Ascending aorta (tissue), 2 donors: ENCODE results near the gene MEF2A. TPM values are rescaled to one million over a fixed set of nuclear protein-coding genes. Genes with fewer than 3 reads are reported as not detected.
"Not testable (repeated sequence)": the region's sequence is repeated elsewhere in the genome, so short reads cannot be mapped to it uniquely, and the experiment has no call there.

Experiments used
- DNase-seq, 2 donors: peaks; one replicate each; pipeline ENCODE4 v3.0.0-alpha.2; 2019; ENCODE audit warnings: low spot score in 2 of 2
- H3K27ac ChIP-seq, 2 donors: fragments of 200-600 bp; sonication (generic); one replicate each; pipeline ENCODE4 v1.5.1; 2016 to 2017; ENCODE audit warnings: mild to moderate bottlenecking in 1 of 2
- H3K27me3 ChIP-seq: fragments of 200-600 bp; sonication (generic); one replicate; pipeline ENCODE4 v1.5.1; 2017
- H3K36me3 ChIP-seq, 2 donors: fragments of 200-600 bp; sonication (generic); one replicate each; pipeline ENCODE4 v1.5.1; 2016
- H3K4me1 ChIP-seq, 2 donors: fragments of 200-600 bp; sonication (generic); one replicate each; pipeline ENCODE4 v1.5.1; 2016 to 2017; ENCODE audit warnings: mild to moderate bottlenecking in 1 of 2
- H3K4me3 ChIP-seq, 2 donors: fragments of 200-600 bp; sonication (generic); one replicate each; pipeline ENCODE4 v1.5.1; 2016 to 2017; ENCODE audit warnings: mild to moderate bottlenecking in 1 of 2
- H3K9me3 ChIP-seq, 2 donors: fragments of 200-600 bp; sonication (generic); one replicate each; pipeline ENCODE4 v1.5.1; 2016
- CTCF ChIP-seq, 3 experiments: fragments of 200-600 bp in 2 of 3; fragments of 450-650 bp in 1 of 3; sonication (generic) in 2 of 3; IDR thresholded peaks; one replicate each; pipeline ENCODE4 v1.5.1; 2016 to 2019; ENCODE audit warnings: antibody characterized with exemption in 3 of 3, mild to moderate bottlenecking in 1 of 3, moderate library complexity in 1 of 3
- intact Hi-C: fragments of 100-400 bp; cut with DNase I; formaldehyde crosslinking; loops from one replicate; pipeline ENCODE4 v1.15.1; 2023
- total RNA-seq: library from RNA; depleted of rRNA; stranded (reverse); fragments of >200 nt; gene quantifications from one replicate; pipeline ENCODE4 v1.1.0, GENCODE V29; 2016

The MEF2A gene
- total RNA-seq: 99.4 TPM

- TF ChIP-seq CTCF (IDR thresholded peaks at IDR 0.05): no peak
- H3K4me1 ChIP-seq: peaks cover 2 to 26% of the 10 kb centered on the region in 2 donors
- intact Hi-C loops: loop anchor here (1.0 to 5.0 kb wide), 8 partner anchors 29 to 278 kb away; no protein-coding TSS in a partner anchor
These were observed at the start of gene MEF2A for GRCh38 chr15:99565299-99566156. Gene MEF2A, plus strand, starts transcription at chr15:99565984. Its CDS starts 67,136 bp downstream, at chr15:99633120.

GRCh38 chr15:99518191-99518590 lies 47.6 kb upstream of the MEF2A start:
- no peaks in the 10 kb centered on the region for H3K4me1 ChIP-seq
- no peak for DNase-seq
- H3K36me3 ChIP-seq: no peaks in the 10 kb centered on the region
- H3K4me3 ChIP-seq: no peak overlapping the region
- TF ChIP-seq CTCF (IDR thresholded peaks at IDR 0.05): no peak
- H3K27ac ChIP-seq: no peak overlapping the region
- H3K27me3 ChIP-seq: no peaks in the 10 kb centered on the region
- H3K9me3 ChIP-seq: no peaks in the 10 kb centered on the region
- intact Hi-C loops: no loop called here

More at GRCh38 chr15:99565299-99566156, at the start of gene MEF2A:
- peak; percentile 80 to 95 for DNase-seq
- no peaks in the 10 kb centered on the region for H3K9me3 ChIP-seq
- H3K4me3 ChIP-seq: peak within 1 kb of the TSS; percentile 82 to 94
- H3K27me3 ChIP-seq: no peaks in the 10 kb centered on the region
- H3K27ac ChIP-seq: peak within 1 kb of the TSS; percentile 98 to 100
- no peaks in the 10 kb centered on the region for H3K36me3 ChIP-seq

GRCh38 chr15:99519366-99519765 lies 46.4 kb upstream of the MEF2A start:
- intact Hi-C loops, H3K4me3 ChIP-seq, DNase-seq, H3K9me3 ChIP-seq, H3K27ac ChIP-seq, H3K4me1 ChIP-seq, H3K36me3 ChIP-seq, H3K27me3 ChIP-seq: not testable (repeated sequence)

GRCh38 chr15:99522288-99522687 lies 43.5 kb upstream of the MEF2A start:
- Histone ChIP-seq H3K27me3 (no peaks in the 10 kb centered on the region), H3K36me3 (no peaks in the 10 kb centered on the region), H3K4me3 (no peak overlapping the region), H3K27ac (no peak overlapping the region), H3K9me3 (no peaks in the 10 kb centered on the region), H3K4me1 (no peaks in the 10 kb centered on the region)
- TF ChIP-seq CTCF (IDR thresholded peaks at IDR 0.05): no peak
- intact Hi-C loops: no loop called here
- no peak for DNase-seq

GRCh38 chr15:99526176-99526575 lies 39.6 kb upstream of the MEF2A start:
- Histone ChIP-seq H3K27ac (no peak overlapping the region), H3K27me3 (no peaks in the 10 kb centered on the region), H3K9me3 (no peaks in the 10 kb centered on the region), H3K4me3 (no peak overlapping the region), H3K36me3 (no peaks in the 10 kb centered on the region), H3K4me1 (no peaks in the 10 kb centered on the region)
- intact Hi-C loops: no loop called here
- DNase-seq: no peak
- no peak for TF ChIP-seq CTCF (IDR thresholded peaks at IDR 0.05)

GRCh38 chr15:99526671-99527070 lies 39.1 kb upstream of the MEF2A start:
- no peaks in the 10 kb centered on the region for H3K27me3 ChIP-seq
- no peak for TF ChIP-seq CTCF (IDR thresholded peaks at IDR 0.05)
- no peaks in the 10 kb centered on the region for H3K36me3 ChIP-seq
- no peak for DNase-seq
- H3K4me3 ChIP-seq: no peak overlapping the region
- H3K9me3 ChIP-seq: no peaks in the 10 kb centered on the region
- H3K4me1 ChIP-seq: no peaks in the 10 kb centered on the region
- intact Hi-C loops: no loop called here
- no peak overlapping the region for H3K27ac ChIP-seq
